GM19324 (cell line): Measurements from ENCODE around the gene C19orf85.
"Not testable (repeated sequence)": the region's sequence is repeated elsewhere in the genome, so short reads cannot be mapped to it uniquely, and the experiment has no call there.

Source experiments
- ATAC-seq: cut with Tn5 transposase; IDR thresholded peaks from one replicate; pipeline ENCODE4 v1.9.1; 2021; ENCODE audit warnings: mild to moderate bottlenecking, moderate library complexity; ENCODE audit not compliant: unreplicated experiment, low FRiP score

Gene C19orf85

GRCh38 chr19:55461259-55461973 lies 3.1 kb downstream of the C19orf85 start, which contains the start of gene ISOC2:
Gene ISOC2, minus strand, starts transcription at chr19:55461642. Its CDS starts 5,156 bp downstream, at chr19:55456486.
- ATAC-seq = peak; percentile 95

- ATAC-seq = no peak
Observed at GRCh38 chr19:55460670-55461258, 3.8 kb downstream of the C19orf85 start.

- ATAC-seq = no peak
Observed at GRCh38 chr19:55459950-55460657, 4.4 kb downstream of the C19orf85 start.

- ATAC-seq = no peak
Observed at GRCh38 chr19:55459551-55459949, 5.0 kb downstream of the C19orf85 start.

GRCh38 chr19:55457683-55458457 lies 6.7 kb downstream of the C19orf85 start:
- no peak for ATAC-seq

GRCh38 chr19:55456347-55456746 lies 8.2 kb downstream of the C19orf85 start:
- no peak for ATAC-seq

GRCh38 chr19:55455576-55456235 lies 8.8 kb downstream of the C19orf85 start:
- ATAC-seq = no peak

- ATAC-seq = no peak
Observed at GRCh38 chr19:55454787-55455243, 9.7 kb downstream of the C19orf85 start.

GRCh38 chr19:55453511-55454260 lies 10.9 kb downstream of the C19orf85 start:
- ATAC-seq = no peak

GRCh38 chr19:55452749-55453346 lies 11.7 kb downstream of the C19orf85 start:
- no peak for ATAC-seq

GRCh38 chr19:55451965-55452748 lies 12.4 kb downstream of the C19orf85 start:
- no peak for ATAC-seq

- ATAC-seq = no peak
Observed at GRCh38 chr19:55451163-55451964, 13.2 kb downstream of the C19orf85 start.

- ATAC-seq = no peak
Observed at GRCh38 chr19:55449469-55449868, 15.1 kb downstream of the C19orf85 start.

- ATAC-seq = not testable (repeated sequence)
Observed at GRCh38 chr19:55448175-55448490, 16.4 kb downstream of the C19orf85 start.

GRCh38 chr19:55447421-55448174 lies 17.0 kb downstream of the C19orf85 start:
- no peak for ATAC-seq

GRCh38 chr19:55446060-55446459 lies 18.5 kb downstream of the C19orf85 start:
- ATAC-seq = no peak

GRCh38 chr19:55444646-55445045 lies 19.9 kb downstream of the C19orf85 start:
- no peak for ATAC-seq
